Mesendoderm (in vitro differentiated cells): Measurements from ENCODE around the gene GNAL.
A peak's percentile ranks its signal among the peaks of the same experiment; 100 is the strongest.

Experiments used
- DNase-seq: peaks from one replicate; pipeline ENCODE4 v3.0.0; 2013
- H2AK5ac ChIP-seq: 2 replicates; pipeline ENCODE4 v1.6.1; 2013; ENCODE audit warnings: low read length, inconsistent platforms
- H2BK120ac ChIP-seq: 2 replicates; pipeline ENCODE4 v1.6.1; 2013; ENCODE audit warnings: low read depth, mild to moderate bottlenecking, low read length, moderate library complexity, mixed read lengths
- H2BK15ac ChIP-seq: replicated peaks from 2 replicates; pipeline ENCODE4 v1.6.1; 2013; ENCODE audit warnings: low read depth, mild to moderate bottlenecking, moderate library complexity
- H2BK5ac ChIP-seq: 2 replicates; pipeline ENCODE4 v1.6.1; 2013; ENCODE audit warnings: low read length, inconsistent platforms
- H3K18ac ChIP-seq: 2 replicates; pipeline ENCODE4 v1.6.1; 2013; ENCODE audit warnings: mild to moderate bottlenecking, low read length, mixed read lengths
- H3K23ac ChIP-seq: one replicate; pipeline ENCODE4 v1.6.1; 2013; ENCODE audit warnings: low read length
- H3K27ac ChIP-seq: 2 replicates; pipeline ENCODE4 v1.5.1; 2013; ENCODE audit warnings: low read depth, mild to moderate bottlenecking, inconsistent platforms, low read length, moderate library complexity
- H3K27me3 ChIP-seq: 2 replicates; pipeline ENCODE4 v1.6.1; 2013; ENCODE audit warnings: low read length, control low read depth, mild to moderate bottlenecking, inconsistent platforms; ENCODE audit not compliant: insufficient read depth, poor library complexity
- H3K36me3 ChIP-seq: 2 replicates; pipeline ENCODE4 v1.6.1; 2013; ENCODE audit warnings: low read length, inconsistent platforms; ENCODE audit not compliant: control insufficient read depth, insufficient read depth
- H3K4ac ChIP-seq: one replicate; pipeline ENCODE4 v1.6.1; 2013; ENCODE audit warnings: low read depth, mild to moderate bottlenecking, low read length, moderate library complexity
- H3K4me1 ChIP-seq: 2 replicates; pipeline ENCODE4 v1.6.1; 2013; ENCODE audit warnings: low read depth, low read length, inconsistent platforms; ENCODE audit not compliant: control insufficient read depth
- H3K4me2 ChIP-seq: 2 replicates; pipeline ENCODE4 v1.6.1; 2013; ENCODE audit warnings: low read length
- H3K4me3 ChIP-seq: 2 replicates; pipeline ENCODE4 v1.5.1; 2013; ENCODE audit warnings: mild to moderate bottlenecking, low read length
- H3K56ac ChIP-seq: one replicate; pipeline ENCODE4 v1.6.1; 2013; ENCODE audit warnings: low read length
- H3K79me1 ChIP-seq: 2 replicates; pipeline ENCODE4 v1.6.1; 2013; ENCODE audit warnings: low read length, inconsistent platforms
- H3K79me2 ChIP-seq: 2 replicates; pipeline ENCODE4 v1.6.1; 2013; ENCODE audit warnings: mild to moderate bottlenecking, low read length; ENCODE audit not compliant: control insufficient read depth, insufficient read depth
- H3K9ac ChIP-seq: 2 replicates; pipeline ENCODE4 v1.6.1; 2013; ENCODE audit warnings: low read length, inconsistent platforms
- H4K5ac ChIP-seq: one replicate; pipeline ENCODE4 v1.6.1; 2013; ENCODE audit warnings: low read length
- H4K8ac ChIP-seq: one replicate; pipeline ENCODE4 v1.6.1; 2013; ENCODE audit warnings: low read depth, mild to moderate bottlenecking, control low read depth, low read length, moderate library complexity
- WGBS: extraction: QIAGEN DNeasy Blood & Tissue Kit; methylation state at CpG from one replicate; pipeline ENCODE4 v1.1.7; 2013; ENCODE audit warnings: low lambda C conversion rate, missing lambda C conversion rate; ENCODE audit not compliant: insufficient coverage; ENCODE audit errors: extremely low coverage; 5-methylcytosine and 5-hydroxymethylcytosine counted together

GNAL gene

DNA sequence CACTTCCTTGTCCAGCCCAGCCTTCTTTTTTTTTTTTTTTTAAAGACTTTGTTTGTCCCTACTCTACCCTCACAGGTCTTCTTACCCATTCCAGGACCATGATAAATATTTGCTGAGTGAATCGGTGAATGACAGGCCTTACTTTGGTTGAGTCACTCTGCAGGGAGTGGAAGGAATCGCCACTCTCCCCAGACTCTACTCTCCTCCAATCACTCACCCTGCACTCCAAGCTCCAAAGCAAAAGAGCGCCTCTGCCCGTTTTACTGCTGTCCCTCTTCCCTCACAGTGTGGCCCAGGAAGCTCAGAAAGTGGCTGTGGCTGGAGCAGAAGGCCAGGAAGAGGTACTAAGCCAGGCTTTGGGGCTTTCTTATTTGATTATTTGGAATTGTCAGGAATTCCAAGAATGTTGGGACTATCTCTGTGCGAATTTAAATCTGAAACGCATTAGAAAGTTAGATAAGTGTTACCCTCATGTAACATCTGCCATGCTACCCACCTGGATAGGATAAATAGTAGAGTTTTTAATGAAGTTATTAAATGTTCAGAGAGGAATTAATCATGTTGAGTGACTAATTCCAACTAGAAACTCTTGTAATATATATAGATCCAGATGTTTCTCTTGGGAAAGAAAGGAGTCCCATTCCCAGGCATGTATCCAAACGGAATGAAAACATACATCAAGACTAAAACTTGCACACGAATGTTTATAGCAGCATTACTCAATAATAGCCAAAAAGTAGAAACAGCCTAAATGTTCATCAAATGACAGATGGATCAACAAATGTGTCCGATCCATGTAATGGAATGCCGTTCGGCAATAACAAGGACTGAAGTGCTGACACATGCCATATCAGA, 119.2 kb downstream of the GNAL start:
- H2BK120ac ChIP-seq: no peak overlapping the region
- no peak overlapping the region for H3K4me2 ChIP-seq
- peak overlapping the region; percentile 75 for H3K18ac ChIP-seq
- no peak overlapping the region for H4K8ac ChIP-seq
- peak overlapping the region; percentile 2 for H2AK5ac ChIP-seq
- no peak overlapping the region for H3K9ac ChIP-seq
- no peak overlapping the region for H3K23ac ChIP-seq
- peak overlapping the region; percentile 74 for H3K27ac ChIP-seq
- peaks cover 19% of the 10 kb centered on the region for H3K4me1 ChIP-seq
- H3K4me3 ChIP-seq: no peak overlapping the region
- H2BK15ac ChIP-seq: no peak overlapping the region
- no peaks in the 10 kb centered on the region for H3K36me3 ChIP-seq
- H4K5ac ChIP-seq: no peak overlapping the region
- no CpG with 5 or more reads among the region's 11 CpGs for WGBS
- no peaks in the 10 kb centered on the region for H3K79me2 ChIP-seq
- H3K79me1 ChIP-seq: peaks cover 1% of the 10 kb centered on the region
- H3K56ac ChIP-seq: peak overlapping the region; percentile 82
- peak; percentile 96 for DNase-seq
- peak overlapping the region; percentile 98 for H3K4ac ChIP-seq
- no peaks in the 10 kb centered on the region for H3K27me3 ChIP-seq
- peak overlapping the region; percentile 79 for H2BK5ac ChIP-seq

- no peak overlapping the region for H3K4me2 ChIP-seq
- WGBS: no CpG with 5 or more reads among the region's 6 CpGs
Observed at GRCh38 chr18:11809895-11810294, 120.8 kb downstream of the GNAL start.

GRCh38 chr18:11810379-11810778, 121.3 kb downstream of the GNAL start:
- Histone ChIP-seq H4K5ac (no peak overlapping the region), H3K23ac (peak overlapping the region; percentile 83), H4K8ac (no peak overlapping the region), H3K4me2 (no peak overlapping the region), H2BK5ac (peak overlapping the region; percentile 66), H3K27me3 (no peaks in the 10 kb centered on the region), H3K36me3 (no peaks in the 10 kb centered on the region), H3K4ac (no peak overlapping the region), H2BK15ac (no peak overlapping the region), H3K4me1 (peaks cover 19% of the 10 kb centered on the region), H3K79me2 (no peaks in the 10 kb centered on the region), H3K4me3 (no peak overlapping the region), H3K9ac (peak overlapping the region; percentile 6), H3K79me1 (peaks cover 1% of the 10 kb centered on the region), H2AK5ac (peak overlapping the region; percentile 80), H3K18ac (no peak overlapping the region), H3K56ac (peak overlapping the region; percentile 79), H2BK120ac (no peak overlapping the region), H3K27ac (peak overlapping the region; percentile 4)
- DNase-seq: no peak
- WGBS: no CpG with 5 or more reads among the region's 3 CpGs

More at GRCh38 chr18:11809895-11810294, 120.8 kb downstream of the GNAL start:
- Histone ChIP-seq H3K18ac (no peak overlapping the region), H3K9ac (no peak overlapping the region), H4K5ac (no peak overlapping the region), H3K23ac (no peak overlapping the region), H2AK5ac (no peak overlapping the region), H4K8ac (no peak overlapping the region), H3K4ac (no peak overlapping the region), H3K27me3 (no peaks in the 10 kb centered on the region), H3K79me2 (no peaks in the 10 kb centered on the region), H3K27ac (peak overlapping the region; percentile 4), H3K79me1 (peaks cover 1% of the 10 kb centered on the region), H3K36me3 (no peaks in the 10 kb centered on the region), H2BK5ac (no peak overlapping the region), H2BK120ac (no peak overlapping the region), H3K4me3 (no peak overlapping the region), H3K4me1 (peaks cover 19% of the 10 kb centered on the region), H3K56ac (peak overlapping the region; percentile 79), H2BK15ac (no peak overlapping the region)
- no peak for DNase-seq

GRCh38 chr18:11811009-11811408, 121.9 kb downstream of the GNAL start:
- no peak overlapping the region for H3K4me3 ChIP-seq
- peak overlapping the region; percentile 89 for H3K23ac ChIP-seq
- no peaks in the 10 kb centered on the region for H3K27me3 ChIP-seq
- H3K4me1 ChIP-seq: peaks cover 19% of the 10 kb centered on the region
- H4K8ac ChIP-seq: no peak overlapping the region
- no peak overlapping the region for H3K4me2 ChIP-seq
- peak overlapping the region; percentile 45 for H3K9ac ChIP-seq
- H3K36me3 ChIP-seq: no peaks in the 10 kb centered on the region
- no peak overlapping the region for H2BK120ac ChIP-seq
- WGBS: no CpG with 5 or more reads among the region's 11 CpGs
- no peak overlapping the region for H4K5ac ChIP-seq
- peak overlapping the region; percentile 40 for H2BK5ac ChIP-seq
- H3K79me2 ChIP-seq: no peaks in the 10 kb centered on the region
- H3K56ac ChIP-seq: peak overlapping the region; percentile 79
- no peak overlapping the region for H2BK15ac ChIP-seq
- peaks cover 1% of the 10 kb centered on the region for H3K79me1 ChIP-seq
- no peak overlapping the region for H3K18ac ChIP-seq
- H3K4ac ChIP-seq: no peak overlapping the region
- no peak for DNase-seq
- H2AK5ac ChIP-seq: peak overlapping the region; percentile 90
- no peak overlapping the region for H3K27ac ChIP-seq

- peak overlapping the region; percentile 40 for H3K18ac ChIP-seq
- no peak overlapping the region for H3K4ac ChIP-seq
- H3K4me1 ChIP-seq: peaks cover 6% of the 10 kb centered on the region
- no peak overlapping the region for H4K5ac ChIP-seq
- no peak overlapping the region for H3K4me3 ChIP-seq
- H4K8ac ChIP-seq: no peak overlapping the region
- H3K27ac ChIP-seq: no peak overlapping the region
- no peaks in the 10 kb centered on the region for H3K79me2 ChIP-seq
- H3K79me1 ChIP-seq: no peaks in the 10 kb centered on the region
- no peak overlapping the region for H3K9ac ChIP-seq
- H3K27me3 ChIP-seq: no peaks in the 10 kb centered on the region
- no peak overlapping the region for H2BK120ac ChIP-seq
- no CpG with 5 or more reads among the region's 6 CpGs for WGBS
- no peak overlapping the region for H2BK5ac ChIP-seq
- no peak for DNase-seq
- no peak overlapping the region for H3K4me2 ChIP-seq
- H2AK5ac ChIP-seq: no peak overlapping the region
- no peaks in the 10 kb centered on the region for H3K36me3 ChIP-seq
- H2BK15ac ChIP-seq: no peak overlapping the region
- no peak overlapping the region for H3K23ac ChIP-seq
- no peak overlapping the region for H3K56ac ChIP-seq
Observed at GRCh38 chr18:11817229-11817628, 128.2 kb downstream of the GNAL start.
